Measurements from ENCODE around the gene GCSAML.
"Not testable (repeated sequence)": the region's sequence is repeated elsewhere in the genome, so short reads cannot be mapped to it uniquely, and the experiment has no call there.

- not testable (repeated sequence) for TF ChIP-seq CTCF (IDR thresholded peaks at IDR 0.05; ENCODE audit: low read length); EZH2 (IDR thresholded peaks at IDR 0.05; ENCODE audit: borderline replicate concordance, low read length)
Observed at GRCh38 chr1:247521886-247522285, 27.0 kb upstream of the GCSAML start.
